HUDEP-2 (cell line): ENCODE results near the gene TMEM258.

Experiments used
- DNase-seq, 76 experiments: peaks; one replicate each; lab custom pipeline; 2025; ENCODE audit not compliant: unreplicated experiment in 76 of 76; lab: John Stamatoyannopoulos, UW

TMEM258 gene

DNA sequence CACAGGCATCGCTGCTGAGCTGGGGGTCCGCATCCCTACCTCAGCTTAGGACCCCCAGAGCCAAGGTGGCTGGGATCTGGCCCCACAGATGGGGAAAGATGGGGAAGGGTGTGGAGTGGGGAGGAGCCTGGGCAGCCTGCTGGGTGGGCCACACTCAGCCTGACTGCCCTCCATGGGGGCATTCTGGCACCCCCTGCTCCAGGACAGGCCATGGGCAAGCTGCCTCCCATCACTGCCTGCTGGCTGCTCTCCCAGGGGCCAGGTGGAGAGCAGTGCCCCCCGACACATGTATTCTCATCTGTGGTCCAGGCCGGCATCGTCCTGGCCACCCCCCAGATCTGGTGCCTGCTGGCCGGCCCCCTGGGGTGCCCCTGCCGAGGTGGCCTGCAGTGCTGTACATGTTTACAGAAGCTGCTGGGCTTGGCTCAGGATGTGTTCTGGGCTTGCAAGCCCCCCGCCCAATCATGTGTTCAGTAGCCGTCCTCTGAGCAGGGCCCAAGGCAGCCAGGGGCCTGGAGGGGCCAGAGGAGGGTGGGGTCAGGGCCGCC lies 47.7 kb downstream of the TMEM258 start:
- DNase-seq: no peak

- DNase-seq: no peak
Measured at GRCh38 chr11:61744181-61744580, 48.2 kb downstream of the TMEM258 start.

GRCh38 chr11:61743486-61744095 lies 48.8 kb downstream of the TMEM258 start:
- no peak for DNase-seq

DNA sequence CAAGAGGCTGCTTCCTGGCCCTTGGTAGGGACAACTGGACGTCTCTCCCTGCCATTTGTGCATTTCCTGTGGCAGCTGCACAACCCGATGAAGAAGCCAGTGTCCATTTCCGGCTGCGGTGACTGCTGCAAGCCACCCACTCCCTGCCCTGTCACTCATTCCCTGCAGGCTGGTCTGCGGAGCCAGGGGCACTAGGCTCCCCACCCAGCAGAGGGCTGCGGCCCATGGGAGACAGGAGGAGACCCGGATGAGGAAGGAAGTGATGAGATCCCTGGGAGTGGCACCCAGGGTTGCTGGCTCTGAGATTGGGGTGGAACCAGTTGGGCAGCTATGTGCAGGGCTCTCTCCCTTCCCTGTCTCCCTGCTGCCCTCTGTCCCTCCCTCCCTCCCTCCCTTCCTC lies 50.0 kb downstream of the TMEM258 start:
- DNase-seq: no peak

GRCh38 chr11:61739966-61740365 lies 52.4 kb downstream of the TMEM258 start:
- DNase-seq: no peak

- no peak for DNase-seq
Measured at GRCh38 chr11:61739413-61739812, 53.0 kb downstream of the TMEM258 start.
